Type B pancreatic cell (in vitro differentiated cells): ENCODE data around the gene NOL4L. TPM values are rescaled to one million over a fixed set of nuclear protein-coding genes. Genes with fewer than 3 reads are reported as not detected.
A peak's percentile ranks its signal among the peaks of the same experiment; 100 is the strongest.

ENCODE experiments used
- DNase-seq: peaks from one replicate; pipeline ENCODE4 v3.0.0; 2021; ENCODE audit warnings: mixed read lengths; ENCODE audit not compliant: unreplicated experiment; ENCODE audit errors: extremely low spot score
- H3K27ac Mint-ChIP-seq: 2 replicates; pipeline ENCODE4 v1.8.0; 2021; ENCODE audit warnings: mild to moderate bottlenecking, mixed read lengths
- H3K27me3 Mint-ChIP-seq: 2 replicates; pipeline ENCODE4 v1.8.0; 2021; ENCODE audit warnings: mixed read lengths
- H3K36me3 Mint-ChIP-seq: 2 replicates; pipeline ENCODE4 v1.8.0; 2021; ENCODE audit warnings: mixed read lengths
- H3K4me1 Mint-ChIP-seq: one replicate; pipeline ENCODE4 v1.8.0; 2021; ENCODE audit warnings: mixed read lengths; ENCODE audit not compliant: unreplicated experiment
- H3K4me3 Mint-ChIP-seq: 2 replicates; pipeline ENCODE4 v1.8.0; 2021; ENCODE audit warnings: mild to moderate bottlenecking, mixed read lengths
- H3K9me3 Mint-ChIP-seq: 2 replicates; pipeline ENCODE4 v1.8.0; 2021; ENCODE audit warnings: mixed read lengths
- total RNA-seq: library from RNA; stranded (reverse); gene quantifications from 2 replicates; pipeline ENCODE4 v1.2.1, GENCODE V29; 2021; ENCODE audit warnings: low replicate concordance
- TF ChIP-seq, protein P1 (sequence below): fragments of 200-600 bp; sonication (generic); conservative IDR thresholded peaks from 2 replicates; pipeline ENCODE4 v1.5.0; 2021; ENCODE audit warnings: antibody characterized with exemption, mild to moderate bottlenecking

Gene NOL4L
- total RNA-seq, 1 donor from 2014 or later: 44.5 TPM

- H3K9me3 Mint-ChIP-seq: no peaks in the 10 kb centered on the region
- H3K4me3 Mint-ChIP-seq: peak overlapping the region; percentile 95
- peaks cover 52% of the 10 kb centered on the region for H3K4me1 Mint-ChIP-seq
- TF ChIP-seq, protein P1, sequence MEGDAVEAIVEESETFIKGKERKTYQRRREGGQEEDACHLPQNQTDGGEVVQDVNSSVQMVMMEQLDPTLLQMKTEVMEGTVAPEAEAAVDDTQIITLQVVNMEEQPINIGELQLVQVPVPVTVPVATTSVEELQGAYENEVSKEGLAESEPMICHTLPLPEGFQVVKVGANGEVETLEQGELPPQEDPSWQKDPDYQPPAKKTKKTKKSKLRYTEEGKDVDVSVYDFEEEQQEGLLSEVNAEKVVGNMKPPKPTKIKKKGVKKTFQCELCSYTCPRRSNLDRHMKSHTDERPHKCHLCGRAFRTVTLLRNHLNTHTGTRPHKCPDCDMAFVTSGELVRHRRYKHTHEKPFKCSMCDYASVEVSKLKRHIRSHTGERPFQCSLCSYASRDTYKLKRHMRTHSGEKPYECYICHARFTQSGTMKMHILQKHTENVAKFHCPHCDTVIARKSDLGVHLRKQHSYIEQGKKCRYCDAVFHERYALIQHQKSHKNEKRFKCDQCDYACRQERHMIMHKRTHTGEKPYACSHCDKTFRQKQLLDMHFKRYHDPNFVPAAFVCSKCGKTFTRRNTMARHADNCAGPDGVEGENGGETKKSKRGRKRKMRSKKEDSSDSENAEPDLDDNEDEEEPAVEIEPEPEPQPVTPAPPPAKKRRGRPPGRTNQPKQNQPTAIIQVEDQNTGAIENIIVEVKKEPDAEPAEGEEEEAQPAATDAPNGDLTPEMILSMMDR: no peak
- peak overlapping the region; percentile 84 for H3K27ac Mint-ChIP-seq
- no peaks in the 10 kb centered on the region for H3K36me3 Mint-ChIP-seq
- H3K27me3 Mint-ChIP-seq: peaks cover 7% of the 10 kb centered on the region
- DNase-seq: no peak
These were observed 48.1 kb downstream of the NOL4L start for GRCh38 chr20:32536851-32537656.

DNA sequence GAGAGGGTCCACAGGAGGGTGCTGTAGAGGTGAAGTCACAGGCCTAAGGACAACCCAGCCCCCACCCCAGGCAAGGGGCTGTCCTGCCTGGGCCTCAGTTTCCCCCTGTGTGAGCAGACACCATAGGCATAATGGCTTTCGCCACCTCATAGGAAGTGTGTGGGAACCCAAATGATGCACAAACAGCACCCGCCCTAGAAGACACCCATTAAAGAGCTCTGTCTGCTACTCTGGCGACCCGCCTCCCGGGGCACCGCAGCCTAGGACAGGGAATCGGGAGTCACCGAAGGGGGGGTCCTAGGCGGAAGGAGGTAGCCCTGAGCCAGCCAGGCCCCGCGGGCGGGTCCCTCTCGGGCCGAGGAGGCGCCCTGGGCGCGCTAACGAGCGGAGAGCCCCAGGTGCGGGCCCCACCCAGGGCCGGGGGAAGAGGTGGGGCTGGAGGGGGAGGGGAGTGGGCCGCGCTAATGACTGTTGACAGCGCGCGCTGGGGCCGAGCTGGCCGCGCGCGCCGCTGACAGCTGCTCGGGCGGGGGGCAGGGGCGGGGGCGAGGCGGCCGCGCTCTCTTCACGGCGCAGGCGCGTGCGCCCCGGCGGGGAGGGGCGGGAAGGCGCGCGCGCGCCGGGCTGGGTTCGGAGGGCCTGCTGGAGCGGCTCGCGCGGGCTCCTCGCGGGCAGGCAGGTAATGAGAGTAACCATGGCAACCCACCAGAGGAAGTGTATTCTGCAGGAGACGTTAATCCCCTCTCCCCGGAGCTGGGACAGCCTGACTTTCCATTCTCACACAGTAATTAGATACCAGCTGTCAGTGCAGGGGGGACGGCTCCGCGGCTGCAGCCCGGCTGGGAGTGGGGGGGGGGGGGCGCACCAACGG is 48.9 kb downstream of the NOL4L start:
- H3K36me3 Mint-ChIP-seq: no peaks in the 10 kb centered on the region

GRCh38 chr20:32535316-32535952 is 49.7 kb downstream of the NOL4L start:
- Mint-ChIP-seq H3K27ac (peak overlapping the region; percentile 41), H3K4me1 (peaks cover 39% of the 10 kb centered on the region), H3K9me3 (no peaks in the 10 kb centered on the region), H3K27me3 (peaks cover 4% of the 10 kb centered on the region), H3K4me3 (peak overlapping the region; percentile 53), H3K36me3 (no peaks in the 10 kb centered on the region)
- TF ChIP-seq, protein P1: no peak
- no peak for DNase-seq

More for the DNA sequence above, 48.9 kb downstream of the NOL4L start:
- H3K27ac Mint-ChIP-seq: peak overlapping the region; percentile 41
- H3K9me3 Mint-ChIP-seq: no peaks in the 10 kb centered on the region
- TF ChIP-seq, protein P1: no peak
- DNase-seq: peak; percentile 86
- H3K27me3 Mint-ChIP-seq: peaks cover 4% of the 10 kb centered on the region
- peak overlapping the region; percentile 78 for H3K4me3 Mint-ChIP-seq
- peaks cover 46% of the 10 kb centered on the region for H3K4me1 Mint-ChIP-seq

DNA sequence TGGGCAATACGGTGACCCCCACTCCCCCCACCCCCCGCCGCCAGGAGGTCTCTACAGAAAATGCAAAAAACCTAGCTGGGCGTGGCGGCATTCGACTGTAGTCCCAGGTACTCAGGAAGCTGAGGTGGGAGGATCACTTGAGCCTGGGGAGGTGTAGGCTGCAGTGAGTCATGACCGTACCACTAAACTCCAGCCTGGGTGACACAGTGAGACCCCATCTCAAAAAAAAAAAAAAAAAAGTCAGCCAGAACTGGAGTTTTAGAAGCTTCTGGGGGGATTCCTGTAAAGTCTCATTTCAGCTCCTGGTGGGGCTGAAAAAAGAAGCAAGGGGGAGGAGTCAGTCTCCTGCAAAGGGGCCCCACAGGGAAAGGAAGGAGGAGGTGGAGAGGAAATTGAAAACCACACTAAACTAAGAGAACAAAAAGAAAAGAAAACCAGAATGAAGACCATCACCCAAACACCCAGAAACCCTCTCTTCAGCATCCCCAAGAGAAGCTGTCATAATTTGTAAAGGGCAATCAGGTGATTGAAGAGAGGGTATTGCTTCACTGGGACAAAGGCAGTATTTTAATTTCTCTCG is 50.4 kb downstream of the NOL4L start:
- peak overlapping the region; percentile 75 for H3K4me3 Mint-ChIP-seq
- H3K27me3 Mint-ChIP-seq: peaks cover 4% of the 10 kb centered on the region

More for the DNA sequence above, 50.4 kb downstream of the NOL4L start:
- TF ChIP-seq, protein P1: no peak
- Mint-ChIP-seq H3K36me3 (no peaks in the 10 kb centered on the region), H3K4me1 (peaks cover 34% of the 10 kb centered on the region), H3K27ac (peak overlapping the region; percentile 55), H3K9me3 (no peaks in the 10 kb centered on the region)
- no peak for DNase-seq
